ENCODE measurements around the gene REXO1. TPM values are rescaled to one million over a fixed set of nuclear protein-coding genes. Genes with fewer than 3 reads are reported as not detected.
"Not testable (repeated sequence)": the region's sequence is repeated elsewhere in the genome, so short reads cannot be mapped to it uniquely, and the experiment has no call there.

REXO1 gene
- total RNA-seq, 1 donor from 2014 or later, result 40.0 TPM

GRCh38 chr19:1814391-1814790 lies 33.9 kb downstream of the REXO1 start:
- no peak for DNase-seq (ENCODE audit: extremely low read depth, low read depth, low spot score)

GRCh38 chr19:1813192-1814182 lies 34.8 kb downstream of the REXO1 start:
- DNase-seq (ENCODE audit: extremely low read depth, low read depth, low spot score), result no peak

DNA sequence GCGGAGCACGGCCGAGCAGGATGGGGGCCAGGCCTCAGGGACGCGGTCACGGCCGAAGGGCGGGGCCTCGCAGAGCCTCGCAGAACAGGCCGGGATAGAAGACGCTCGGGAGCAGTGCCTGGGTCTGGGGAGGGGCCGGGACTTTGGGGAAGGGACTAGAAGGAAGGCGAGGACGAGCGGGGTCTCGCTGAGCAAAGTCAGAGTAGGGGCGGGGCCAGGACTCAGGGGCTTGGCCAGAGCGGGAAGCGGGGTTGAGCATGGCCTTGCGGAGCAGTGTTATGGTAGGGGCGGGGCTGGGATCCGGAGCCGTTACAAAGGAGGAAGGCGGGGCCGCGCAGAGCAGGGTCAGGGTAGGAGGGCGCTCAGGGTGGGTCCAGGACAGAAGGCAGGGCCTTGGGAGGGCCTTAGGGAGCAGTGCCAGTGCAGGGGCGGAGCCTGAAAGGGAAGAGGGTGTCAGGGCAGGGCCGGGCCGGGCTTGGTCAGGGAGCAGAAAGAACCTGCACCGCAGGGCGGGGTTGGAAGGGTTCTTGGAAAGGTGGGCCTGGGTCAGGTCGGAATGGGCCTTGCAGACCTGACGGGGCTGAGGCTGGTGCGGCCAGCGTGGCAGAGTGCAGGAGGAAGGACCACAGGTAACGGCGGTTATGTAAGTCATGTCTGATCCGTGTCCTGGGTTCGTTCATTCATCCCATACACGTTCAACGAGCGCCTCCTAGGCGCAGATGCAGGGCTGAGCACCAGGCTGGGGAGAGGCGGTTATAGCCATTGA lies 35.7 kb downstream of the REXO1 start:
- peak; percentile 41 for DNase-seq (ENCODE audit: extremely low read depth, low read depth, low spot score)

DNA sequence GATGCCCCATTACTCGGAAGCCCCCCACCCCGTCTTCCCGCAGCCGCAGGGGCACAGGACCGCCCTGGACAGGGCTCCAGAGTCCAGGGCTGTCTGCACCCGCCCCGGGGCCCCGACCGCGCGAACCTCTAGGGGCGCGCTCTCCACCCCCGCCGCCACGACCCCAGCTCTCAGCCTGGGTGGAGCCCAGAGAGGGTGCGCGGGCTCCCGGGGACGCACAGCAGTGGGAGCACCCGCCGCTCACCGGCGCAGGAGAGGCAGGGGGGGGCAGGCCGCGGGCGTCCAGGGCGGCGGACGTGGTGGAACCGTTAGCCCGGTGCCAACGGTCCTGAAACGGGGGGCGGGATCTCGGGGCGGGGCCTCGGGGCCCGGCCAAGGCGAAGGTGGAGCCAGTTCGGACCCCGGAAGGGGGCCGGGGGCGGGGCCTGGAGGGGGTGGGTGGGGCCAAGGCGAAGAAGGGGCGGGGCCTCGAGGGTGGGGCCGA lies 36.3 kb downstream of the REXO1 start, which contains the start of gene ATP8B3:
Gene ATP8B3 (minus strand): TSS at position 335 of the 484 bp plus-strand sequence. CDS start 540 bp downstream, outside the sequence.
- DNase-seq (ENCODE audit: extremely low read depth, low read depth, low spot score), result no peak

- no peak for DNase-seq (ENCODE audit: extremely low read depth, low read depth, low spot score)
Measured at GRCh38 chr19:1811472-1811894, 36.8 kb downstream of the REXO1 start.

- no peak for DNase-seq (ENCODE audit: extremely low read depth, low read depth, low spot score)
Measured at GRCh38 chr19:1810439-1811160, 37.7 kb downstream of the REXO1 start.

GRCh38 chr19:1809678-1810077 lies 38.6 kb downstream of the REXO1 start:
- DNase-seq (ENCODE audit: extremely low read depth, low read depth, low spot score), result no peak

DNA sequence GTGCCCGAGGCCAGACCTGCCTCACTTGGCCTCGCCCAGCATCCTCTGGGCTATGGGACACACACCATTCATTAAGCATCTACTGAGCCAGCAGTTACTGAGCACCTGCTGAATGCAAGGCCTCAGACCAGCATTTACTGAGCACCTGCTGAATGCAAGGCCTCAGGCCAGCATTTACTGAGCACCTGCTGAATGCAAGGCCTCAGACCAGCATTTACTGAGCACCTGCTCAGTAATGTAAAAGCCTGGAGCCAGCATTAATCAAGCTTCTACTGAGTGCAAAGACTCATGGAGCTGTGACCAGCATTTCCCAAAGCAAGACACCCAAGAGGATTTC lies 39.9 kb downstream of the REXO1 start:
- DNase-seq (ENCODE audit: extremely low read depth, low read depth, low spot score), result no peak

DNA sequence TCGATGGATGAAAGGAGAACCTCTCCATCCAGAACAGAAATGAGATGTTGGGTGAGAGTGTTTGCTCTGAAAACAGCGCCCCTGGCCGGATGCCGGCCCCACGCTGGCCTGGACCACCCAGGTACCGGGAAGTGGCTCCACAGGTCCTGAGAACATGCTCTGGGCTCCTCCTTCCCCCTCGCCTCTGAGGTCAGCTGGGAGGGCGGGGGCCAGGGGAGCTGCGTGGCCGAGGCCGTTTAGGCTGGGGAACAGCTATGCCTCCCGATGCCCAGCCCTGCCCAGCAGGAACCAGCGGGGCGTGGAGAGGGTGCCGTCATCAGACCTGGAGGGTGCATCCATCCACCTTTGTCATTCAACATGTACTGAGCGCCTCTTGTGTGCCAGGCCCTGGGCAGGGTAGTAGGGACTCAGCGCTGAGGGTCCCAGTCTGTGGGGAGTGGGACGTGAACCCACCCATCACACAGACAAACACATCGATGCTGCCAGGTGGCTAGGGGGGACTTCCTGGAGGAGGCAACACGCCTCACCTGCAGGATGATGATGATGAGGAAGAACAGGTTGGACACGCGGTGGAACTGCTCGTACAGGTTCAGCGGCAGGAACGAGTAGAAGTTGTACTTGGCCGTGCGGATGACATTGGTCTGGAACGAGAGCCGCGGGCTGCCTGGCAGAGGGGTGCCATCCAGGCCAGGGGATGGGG lies 40.4 kb downstream of the REXO1 start:
- DNase-seq (ENCODE audit: extremely low read depth, low read depth, low spot score), result no peak

DNA sequence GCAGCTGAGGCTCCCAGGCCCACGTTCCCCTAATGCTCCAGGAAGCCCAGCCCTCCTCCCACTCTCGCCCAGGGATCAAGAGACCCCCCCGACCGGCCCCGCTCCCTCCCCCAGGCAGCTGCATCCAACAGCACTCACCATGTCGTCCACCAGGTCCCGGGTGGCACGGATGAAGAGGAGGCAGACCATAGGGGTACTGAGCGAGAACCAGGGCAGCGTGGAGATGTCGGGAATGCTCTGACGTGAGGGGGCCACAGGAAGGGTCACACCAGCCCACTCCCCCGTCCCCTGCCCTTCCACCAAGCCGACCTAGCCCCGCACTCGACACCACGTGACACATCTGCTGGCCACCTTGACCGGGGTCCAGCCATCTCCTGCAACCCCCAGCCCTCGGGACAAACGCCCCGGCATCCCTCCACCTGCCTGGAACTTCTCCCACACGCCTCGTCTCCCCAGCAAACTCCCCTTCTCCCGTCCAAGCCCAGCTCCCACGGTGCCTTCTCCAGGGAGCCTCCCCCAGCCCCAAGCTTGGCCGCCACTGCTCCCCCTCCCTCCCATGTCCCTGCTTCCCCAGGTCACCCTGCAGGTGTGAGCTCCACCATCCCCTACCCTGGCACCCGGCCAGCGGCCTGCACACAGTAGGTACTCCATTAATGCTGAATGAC lies 41.1 kb downstream of the REXO1 start:
- DNase-seq (ENCODE audit: extremely low read depth, low read depth, low spot score), result no peak

- no peak for DNase-seq (ENCODE audit: extremely low read depth, low read depth, low spot score)
Measured at GRCh38 chr19:1806184-1807029, 41.9 kb downstream of the REXO1 start.

- no peak for DNase-seq (ENCODE audit: extremely low read depth, low read depth, low spot score)
Measured at GRCh38 chr19:1805401-1806183, 42.7 kb downstream of the REXO1 start.

DNA sequence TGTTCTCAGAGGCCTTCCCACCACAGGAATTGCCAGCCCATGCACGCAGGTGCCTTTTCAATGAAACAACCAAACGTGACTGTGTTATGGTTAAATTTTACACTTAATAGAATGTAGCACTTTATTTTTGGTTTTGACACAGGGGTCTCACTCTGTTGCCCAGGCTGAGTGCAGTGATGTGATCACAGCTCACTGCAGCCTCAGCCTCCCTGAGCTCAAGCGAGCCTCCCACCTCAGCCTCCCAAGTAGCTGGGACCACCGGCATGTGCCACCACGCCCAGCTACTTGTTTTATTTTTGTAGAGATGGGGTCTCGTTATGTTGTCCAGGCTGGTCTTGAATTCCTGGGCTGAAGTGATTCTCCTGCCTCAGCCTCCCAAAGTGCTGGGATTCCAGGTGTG lies 43.4 kb downstream of the REXO1 start:
- DNase-seq (ENCODE audit: extremely low read depth, low read depth, low spot score), result no peak

DNA sequence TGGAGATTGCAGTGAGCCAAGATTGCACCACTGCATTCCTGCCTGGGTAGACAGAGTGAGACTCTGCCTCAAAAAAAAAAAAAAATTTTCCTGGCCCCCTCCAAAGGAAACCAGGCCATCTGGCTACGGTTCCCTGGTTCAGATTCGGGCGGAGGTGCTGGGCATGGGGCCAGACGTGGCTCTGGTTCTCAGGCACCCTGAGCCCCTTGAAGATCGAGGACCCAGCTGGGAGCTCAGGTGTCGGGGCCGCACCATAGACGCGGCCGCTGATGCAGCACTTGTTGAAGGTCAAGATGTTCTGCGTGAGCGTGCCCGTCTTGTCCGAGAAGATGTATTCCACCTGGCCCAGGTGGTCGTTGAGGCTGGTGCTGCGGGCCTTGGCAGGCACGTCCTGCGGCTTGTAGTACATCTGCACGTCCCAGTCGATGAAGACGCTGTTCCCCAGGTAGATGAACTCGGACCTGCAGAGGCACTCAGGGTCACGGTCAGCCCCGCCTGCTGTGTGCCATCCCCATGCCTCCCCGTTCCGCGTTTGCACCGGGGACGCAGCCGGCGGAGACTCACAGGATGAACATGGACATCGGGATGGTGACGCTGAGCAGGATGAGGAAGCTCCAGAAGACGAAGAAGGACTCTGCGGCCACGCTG lies 48.5 kb downstream of the REXO1 start:
- DNase-seq (ENCODE audit: extremely low read depth, low read depth, low spot score), result no peak

- DNase-seq (ENCODE audit: extremely low read depth, low read depth, low spot score), result not testable (repeated sequence)
Measured at GRCh38 chr19:1797313-1797712, 51.0 kb downstream of the REXO1 start.

DNA sequence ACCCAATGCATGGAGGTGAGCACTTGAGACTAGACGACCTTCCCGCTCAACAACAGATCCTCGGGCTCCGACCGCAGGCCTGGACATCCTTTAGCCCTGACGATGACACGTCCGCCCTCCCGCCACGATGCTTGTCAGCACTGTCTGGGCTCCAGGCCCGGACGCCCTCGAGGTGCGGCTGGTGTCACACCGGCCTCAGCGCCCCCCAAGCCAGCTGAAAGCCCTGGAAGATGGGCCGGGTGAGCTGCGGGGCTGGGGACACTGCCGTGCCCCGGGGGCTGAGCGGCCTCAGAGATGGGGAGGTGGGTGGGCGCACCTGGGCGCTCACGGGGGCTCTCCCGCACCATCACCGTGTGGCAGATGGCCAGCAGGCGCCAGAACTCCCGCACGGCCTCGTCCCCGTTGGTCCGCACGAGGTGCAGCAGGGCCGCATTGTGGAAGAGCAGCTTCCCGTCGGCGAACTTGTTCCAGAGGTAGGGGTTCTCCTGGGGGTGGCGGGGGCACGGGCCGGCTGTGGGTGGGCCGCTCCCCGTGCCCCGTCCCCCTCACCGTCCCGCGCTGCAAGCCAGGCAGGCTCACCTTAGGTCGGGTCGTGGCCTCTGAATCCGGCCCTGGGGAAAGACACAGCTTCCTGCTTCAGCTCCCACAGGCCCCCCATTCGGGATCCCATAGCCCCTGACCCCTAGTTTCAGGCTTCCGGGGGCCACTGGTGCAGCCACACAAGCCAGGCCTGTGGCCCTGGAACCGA lies 51.7 kb downstream of the REXO1 start:
- no peak for DNase-seq (ENCODE audit: extremely low read depth, low read depth, low spot score)
